HEK293 (cell line): ENCODE measurements around the gene SCN8A.

Source experiments
- BCL11B ChIP-seq: fragments of 450-650 bp; formaldehyde crosslinking; IDR thresholded peaks from 2 replicates; pipeline ENCODE4 v1.5.1; 2016; ENCODE audit warnings: low read depth, missing biosample characterization, missing genetic modification characterization
- HOXA7 ChIP-seq: sonication (generic); formaldehyde crosslinking; IDR thresholded peaks from 2 replicates; pipeline ENCODE4 v1.8.1; 2022; ENCODE audit warnings: missing genetic modification reagents, borderline replicate concordance
- REPIN1 ChIP-seq: fragments of 450-650 bp; formaldehyde crosslinking; IDR thresholded peaks from 2 replicates; pipeline ENCODE4 v1.5.1; 2017; ENCODE audit warnings: missing biosample characterization, missing genetic modification characterization, low read depth
- SCRT2 ChIP-seq: fragments of 450-650 bp; formaldehyde crosslinking; IDR thresholded peaks from 2 replicates; pipeline ENCODE4 v1.5.1; 2016; ENCODE audit warnings: missing biosample characterization, missing genetic modification characterization
- TCF7L2 ChIP-seq: IDR thresholded peaks from 2 replicates; pipeline ENCODE4 v1.6.1; 2011; ENCODE audit warnings: low read depth, mild to moderate bottlenecking, inconsistent platforms, low read length, moderate library complexity, borderline replicate concordance
- ZBTB1 ChIP-seq: fragments of 450-650 bp; formaldehyde crosslinking; IDR thresholded peaks from 2 replicates; pipeline ENCODE4 v1.5.1; 2016; ENCODE audit warnings: missing biosample characterization, missing genetic modification characterization
- ZBTB21 ChIP-seq: fragments of 450-650 bp; formaldehyde crosslinking; IDR thresholded peaks from 2 replicates; pipeline ENCODE4 v1.5.1; 2017; ENCODE audit warnings: missing biosample characterization, missing genetic modification characterization
- ZBTB8A ChIP-seq: fragments of 450-650 bp; formaldehyde crosslinking; IDR thresholded peaks from 2 replicates; pipeline ENCODE4 v1.5.1; 2016; ENCODE audit warnings: missing biosample characterization, missing genetic modification characterization
- ZFP3 ChIP-seq: fragments of 450-650 bp; formaldehyde crosslinking; IDR thresholded peaks from 2 replicates; pipeline ENCODE4 v1.5.1; 2016; ENCODE audit warnings: low read depth, missing biosample characterization, missing genetic modification characterization
- ZFP37 ChIP-seq: fragments of 450-650 bp; formaldehyde crosslinking; IDR thresholded peaks from 2 replicates; pipeline ENCODE4 v1.5.1; 2016; ENCODE audit warnings: missing biosample characterization, missing genetic modification characterization
- ZIC2 ChIP-seq: fragments of 450-650 bp; formaldehyde crosslinking; IDR thresholded peaks from 2 replicates; pipeline ENCODE4 v1.5.1; 2016; ENCODE audit warnings: missing biosample characterization, missing genetic modification characterization
- ZNF114 ChIP-seq: fragments of 450-650 bp; formaldehyde crosslinking; IDR thresholded peaks from 2 replicates; pipeline ENCODE4 v1.5.0; 2017; ENCODE audit warnings: missing biosample characterization, missing genetic modification characterization
- ZNF169 ChIP-seq: fragments of 450-650 bp; formaldehyde crosslinking; IDR thresholded peaks from 2 replicates; pipeline ENCODE4 v1.5.1; 2016; ENCODE audit warnings: missing biosample characterization, missing genetic modification characterization
- ZNF202 ChIP-seq: fragments of 450-650 bp; formaldehyde crosslinking; IDR thresholded peaks from 2 replicates; pipeline ENCODE4 v1.5.1; 2016; ENCODE audit warnings: missing biosample characterization, missing genetic modification characterization, borderline replicate concordance
- ZNF239 ChIP-seq: fragments of 450-650 bp; formaldehyde crosslinking; IDR thresholded peaks from 2 replicates; pipeline ENCODE4 v1.5.1; 2016; ENCODE audit warnings: missing biosample characterization, missing genetic modification characterization
- ZNF423 ChIP-seq: fragments of 450-650 bp; formaldehyde crosslinking; IDR thresholded peaks from 2 replicates; pipeline ENCODE4 v1.5.1; 2016; ENCODE audit warnings: missing biosample characterization, missing genetic modification characterization
- ZNF473 ChIP-seq: fragments of 450-650 bp; formaldehyde crosslinking; IDR thresholded peaks from 2 replicates; pipeline ENCODE4 v1.5.1; 2017; ENCODE audit warnings: missing biosample characterization, missing genetic modification characterization
- ZNF510 ChIP-seq: fragments of 450-650 bp; formaldehyde crosslinking; IDR thresholded peaks from 2 replicates; pipeline ENCODE4 v1.5.1; 2018; ENCODE audit warnings: mild to moderate bottlenecking, missing genetic modification characterization, missing biosample characterization; ENCODE audit not compliant: insufficient replicate concordance
- ZNF514 ChIP-seq: fragments of 450-650 bp; formaldehyde crosslinking; IDR thresholded peaks from 2 replicates; pipeline ENCODE4 v1.5.1; 2016; ENCODE audit warnings: missing biosample characterization, missing genetic modification characterization
- ZNF544 ChIP-seq: fragments of 450-650 bp; formaldehyde crosslinking; IDR thresholded peaks from 2 replicates; pipeline ENCODE4 v1.5.0; 2017; ENCODE audit warnings: missing biosample characterization, missing genetic modification characterization
- ZNF561 ChIP-seq: fragments of 450-650 bp; IDR thresholded peaks from 2 replicates; pipeline ENCODE4 v1.5.1; 2018; ENCODE audit warnings: missing biosample characterization, missing genetic modification characterization, borderline replicate concordance
- ZNF629 ChIP-seq: fragments of 450-650 bp; formaldehyde crosslinking; IDR thresholded peaks from 2 replicates; pipeline ENCODE4 v1.5.1; 2017; ENCODE audit warnings: missing biosample characterization, missing genetic modification characterization
- ZNF76 ChIP-seq: fragments of 450-650 bp; formaldehyde crosslinking; IDR thresholded peaks from 2 replicates; pipeline ENCODE4; 2016; ENCODE audit warnings: low read depth, missing biosample characterization, missing genetic modification characterization, borderline replicate concordance
- ZNF776 ChIP-seq: fragments of 450-650 bp; formaldehyde crosslinking; IDR thresholded peaks from 2 replicates; pipeline ENCODE4 v1.5.0; 2017; ENCODE audit warnings: missing biosample characterization, missing genetic modification characterization, borderline replicate concordance
- ZNF777 ChIP-seq: fragments of 450-650 bp; formaldehyde crosslinking; IDR thresholded peaks from 2 replicates; pipeline ENCODE4 v1.5.1; 2017; ENCODE audit warnings: missing biosample characterization, missing genetic modification characterization, borderline replicate concordance
- TF ChIP-seq, protein P1 (sequence below): fragments of 450-650 bp; formaldehyde crosslinking; IDR thresholded peaks from 2 replicates; pipeline ENCODE4 v1.5.1; 2016; ENCODE audit warnings: missing biosample characterization, missing genetic modification characterization, borderline replicate concordance
- TF ChIP-seq, protein P2 (sequence below): fragments of 450-650 bp; formaldehyde crosslinking; IDR thresholded peaks from 2 replicates; pipeline ENCODE4 v1.5.0; 2017; ENCODE audit warnings: missing biosample characterization, missing genetic modification characterization, borderline replicate concordance
- TF ChIP-seq, protein P3 (sequence below): fragments of 450-650 bp; formaldehyde crosslinking; IDR thresholded peaks from 2 replicates; pipeline ENCODE4; 2016; ENCODE audit warnings: missing biosample characterization, missing genetic modification characterization
- TF ChIP-seq, protein P4 (sequence below): fragments of 450-650 bp; formaldehyde crosslinking; IDR thresholded peaks from 2 replicates; pipeline ENCODE4 v1.5.1; 2016; ENCODE audit warnings: missing biosample characterization, missing genetic modification characterization
- TF ChIP-seq, protein P5 (sequence below): fragments of 450-650 bp; formaldehyde crosslinking; IDR thresholded peaks from 2 replicates; pipeline ENCODE4 v1.5.1; 2017; ENCODE audit warnings: missing biosample characterization, missing genetic modification characterization

SCN8A gene

DNA sequence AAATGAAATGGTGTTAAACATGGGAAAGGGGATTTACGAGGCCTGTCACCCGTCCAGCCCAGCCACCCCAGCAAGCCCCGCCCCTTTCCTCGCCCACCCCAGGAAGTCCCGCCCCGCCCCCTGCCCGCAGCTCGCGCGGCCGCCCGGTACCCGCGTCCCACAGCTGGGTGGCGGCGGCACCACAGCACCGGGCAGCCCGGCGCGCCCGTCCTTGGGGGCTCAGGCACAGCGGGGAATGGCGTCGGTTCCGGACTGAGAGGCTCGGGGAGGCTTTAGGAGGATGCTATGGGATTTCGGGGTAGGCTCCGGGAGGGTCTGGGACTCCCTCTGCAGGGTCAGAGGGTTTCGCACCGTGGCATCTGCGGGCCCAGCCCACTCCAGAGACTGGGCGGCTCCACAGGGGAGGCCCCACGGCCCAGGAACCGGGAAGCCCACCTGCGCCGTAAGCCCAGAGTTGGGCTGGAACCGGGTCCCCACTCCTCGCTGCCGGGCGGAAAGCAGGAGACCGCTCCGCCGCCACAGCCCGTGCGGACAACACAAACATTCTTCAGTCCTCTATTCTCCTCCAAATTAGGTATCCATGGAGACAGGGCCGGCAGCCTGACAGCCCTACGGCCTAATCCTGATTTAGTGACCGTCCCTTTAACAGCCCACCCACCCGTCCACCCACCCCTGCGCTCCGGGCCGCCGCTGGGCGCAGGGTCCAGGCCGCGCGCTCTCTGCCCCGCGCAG is 256.0 kb downstream of the SCN8A start (continued):
- TF ChIP-seq ZNF114 (tag by site-specific recombination) (no peak), ZNF423 (tag by site-specific recombination) (peak; percentile 63), ZBTB8A (peak; percentile 92), ZNF169 (tag by site-specific recombination) (no peak), ZNF76 (tag by site-specific recombination) (no peak), ZNF561 (tag by site-specific recombination) (0 out of 2 replicates have a peak, but pooled peaks have one; percentile 45), ZNF514 (tag by site-specific recombination) (no peak), ZFP37 (tag by site-specific recombination) (no peak), ZNF239 (tag by site-specific recombination) (no peak), ZNF544 (no peak), ZNF776 (tag by site-specific recombination) (no peak), ZBTB1 (tag by site-specific recombination) (no peak), ZNF629 (tag by site-specific recombination) (no peak), HOXA7 (CRISPR knock-in tag) (no peak), ZFP3 (tag by site-specific recombination) (no peak), ZNF777 (no peak), SCRT2 (no peak), ZNF473 (no peak), ZBTB21 (tag by site-specific recombination) (no peak), ZNF510 (no peak), REPIN1 (no peak), ZNF202 (tag by site-specific recombination) (no peak), TCF7L2 (no peak), BCL11B (tag by site-specific recombination) (peak; percentile 67; the same call in 1 of the 2 replicates), ZIC2 (peak; percentile 77)
- TF ChIP-seq, protein P1, sequence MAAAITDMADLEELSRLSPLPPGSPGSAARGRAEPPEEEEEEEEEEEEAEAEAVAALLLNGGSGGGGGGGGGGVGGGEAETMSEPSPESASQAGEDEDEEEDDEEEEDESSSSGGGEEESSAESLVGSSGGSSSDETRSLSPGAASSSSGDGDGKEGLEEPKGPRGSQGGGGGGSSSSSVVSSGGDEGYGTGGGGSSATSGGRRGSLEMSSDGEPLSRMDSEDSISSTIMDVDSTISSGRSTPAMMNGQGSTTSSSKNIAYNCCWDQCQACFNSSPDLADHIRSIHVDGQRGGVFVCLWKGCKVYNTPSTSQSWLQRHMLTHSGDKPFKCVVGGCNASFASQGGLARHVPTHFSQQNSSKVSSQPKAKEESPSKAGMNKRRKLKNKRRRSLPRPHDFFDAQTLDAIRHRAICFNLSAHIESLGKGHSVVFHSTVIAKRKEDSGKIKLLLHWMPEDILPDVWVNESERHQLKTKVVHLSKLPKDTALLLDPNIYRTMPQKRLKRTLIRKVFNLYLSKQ (tag by site-specific recombination) = no peak
- TF ChIP-seq, protein P2, sequence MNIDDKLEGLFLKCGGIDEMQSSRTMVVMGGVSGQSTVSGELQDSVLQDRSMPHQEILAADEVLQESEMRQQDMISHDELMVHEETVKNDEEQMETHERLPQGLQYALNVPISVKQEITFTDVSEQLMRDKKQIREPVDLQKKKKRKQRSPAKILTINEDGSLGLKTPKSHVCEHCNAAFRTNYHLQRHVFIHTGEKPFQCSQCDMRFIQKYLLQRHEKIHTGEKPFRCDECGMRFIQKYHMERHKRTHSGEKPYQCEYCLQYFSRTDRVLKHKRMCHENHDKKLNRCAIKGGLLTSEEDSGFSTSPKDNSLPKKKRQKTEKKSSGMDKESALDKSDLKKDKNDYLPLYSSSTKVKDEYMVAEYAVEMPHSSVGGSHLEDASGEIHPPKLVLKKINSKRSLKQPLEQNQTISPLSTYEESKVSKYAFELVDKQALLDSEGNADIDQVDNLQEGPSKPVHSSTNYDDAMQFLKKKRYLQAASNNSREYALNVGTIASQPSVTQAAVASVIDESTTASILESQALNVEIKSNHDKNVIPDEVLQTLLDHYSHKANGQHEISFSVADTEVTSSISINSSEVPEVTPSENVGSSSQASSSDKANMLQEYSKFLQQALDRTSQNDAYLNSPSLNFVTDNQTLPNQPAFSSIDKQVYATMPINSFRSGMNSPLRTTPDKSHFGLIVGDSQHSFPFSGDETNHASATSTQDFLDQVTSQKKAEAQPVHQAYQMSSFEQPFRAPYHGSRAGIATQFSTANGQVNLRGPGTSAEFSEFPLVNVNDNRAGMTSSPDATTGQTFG = no peak
- TF ChIP-seq, protein P3, sequence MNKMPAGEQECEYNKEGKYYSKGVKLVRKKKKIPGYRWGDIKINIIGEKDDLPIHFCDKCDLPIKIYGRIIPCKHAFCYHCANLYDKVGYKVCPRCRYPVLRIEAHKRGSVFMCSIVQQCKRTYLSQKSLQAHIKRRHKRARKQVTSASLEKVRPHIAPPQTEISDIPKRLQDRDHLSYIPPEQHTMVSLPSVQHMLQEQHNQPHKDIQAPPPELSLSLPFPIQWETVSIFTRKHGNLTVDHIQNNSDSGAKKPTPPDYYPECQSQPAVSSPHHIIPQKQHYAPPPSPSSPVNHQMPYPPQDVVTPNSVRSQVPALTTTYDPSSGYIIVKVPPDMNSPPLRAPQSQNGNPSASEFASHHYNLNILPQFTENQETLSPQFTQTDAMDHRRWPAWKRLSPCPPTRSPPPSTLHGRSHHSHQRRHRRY (tag by site-specific recombination) = no peak
- TF ChIP-seq, protein P4, sequence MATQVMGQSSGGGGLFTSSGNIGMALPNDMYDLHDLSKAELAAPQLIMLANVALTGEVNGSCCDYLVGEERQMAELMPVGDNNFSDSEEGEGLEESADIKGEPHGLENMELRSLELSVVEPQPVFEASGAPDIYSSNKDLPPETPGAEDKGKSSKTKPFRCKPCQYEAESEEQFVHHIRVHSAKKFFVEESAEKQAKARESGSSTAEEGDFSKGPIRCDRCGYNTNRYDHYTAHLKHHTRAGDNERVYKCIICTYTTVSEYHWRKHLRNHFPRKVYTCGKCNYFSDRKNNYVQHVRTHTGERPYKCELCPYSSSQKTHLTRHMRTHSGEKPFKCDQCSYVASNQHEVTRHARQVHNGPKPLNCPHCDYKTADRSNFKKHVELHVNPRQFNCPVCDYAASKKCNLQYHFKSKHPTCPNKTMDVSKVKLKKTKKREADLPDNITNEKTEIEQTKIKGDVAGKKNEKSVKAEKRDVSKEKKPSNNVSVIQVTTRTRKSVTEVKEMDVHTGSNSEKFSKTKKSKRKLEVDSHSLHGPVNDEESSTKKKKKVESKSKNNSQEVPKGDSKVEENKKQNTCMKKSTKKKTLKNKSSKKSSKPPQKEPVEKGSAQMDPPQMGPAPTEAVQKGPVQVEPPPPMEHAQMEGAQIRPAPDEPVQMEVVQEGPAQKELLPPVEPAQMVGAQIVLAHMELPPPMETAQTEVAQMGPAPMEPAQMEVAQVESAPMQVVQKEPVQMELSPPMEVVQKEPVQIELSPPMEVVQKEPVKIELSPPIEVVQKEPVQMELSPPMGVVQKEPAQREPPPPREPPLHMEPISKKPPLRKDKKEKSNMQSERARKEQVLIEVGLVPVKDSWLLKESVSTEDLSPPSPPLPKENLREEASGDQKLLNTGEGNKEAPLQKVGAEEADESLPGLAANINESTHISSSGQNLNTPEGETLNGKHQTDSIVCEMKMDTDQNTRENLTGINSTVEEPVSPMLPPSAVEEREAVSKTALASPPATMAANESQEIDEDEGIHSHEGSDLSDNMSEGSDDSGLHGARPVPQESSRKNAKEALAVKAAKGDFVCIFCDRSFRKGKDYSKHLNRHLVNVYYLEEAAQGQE (tag by site-specific recombination) = no peak
- TF ChIP-seq, protein P5, sequence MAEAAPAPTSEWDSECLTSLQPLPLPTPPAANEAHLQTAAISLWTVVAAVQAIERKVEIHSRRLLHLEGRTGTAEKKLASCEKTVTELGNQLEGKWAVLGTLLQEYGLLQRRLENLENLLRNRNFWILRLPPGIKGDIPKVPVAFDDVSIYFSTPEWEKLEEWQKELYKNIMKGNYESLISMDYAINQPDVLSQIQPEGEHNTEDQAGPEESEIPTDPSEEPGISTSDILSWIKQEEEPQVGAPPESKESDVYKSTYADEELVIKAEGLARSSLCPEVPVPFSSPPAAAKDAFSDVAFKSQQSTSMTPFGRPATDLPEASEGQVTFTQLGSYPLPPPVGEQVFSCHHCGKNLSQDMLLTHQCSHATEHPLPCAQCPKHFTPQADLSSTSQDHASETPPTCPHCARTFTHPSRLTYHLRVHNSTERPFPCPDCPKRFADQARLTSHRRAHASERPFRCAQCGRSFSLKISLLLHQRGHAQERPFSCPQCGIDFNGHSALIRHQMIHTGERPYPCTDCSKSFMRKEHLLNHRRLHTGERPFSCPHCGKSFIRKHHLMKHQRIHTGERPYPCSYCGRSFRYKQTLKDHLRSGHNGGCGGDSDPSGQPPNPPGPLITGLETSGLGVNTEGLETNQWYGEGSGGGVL (tag by site-specific recombination) = no peak
